GM12892 (cell line): ENCODE data around the gene CEP120.

Experiments
- POLR2A ChIP-seq: IDR thresholded peaks from 2 replicates; pipeline ENCODE4 v1.6.1; 2011; ENCODE audit warnings: low read depth, low read length, control low read depth
- POLR2AphosphoS5 ChIP-seq: IDR thresholded peaks from 2 replicates; pipeline ENCODE4 v1.6.1; 2011; ENCODE audit warnings: low read depth, low read length, control low read depth

DNA sequence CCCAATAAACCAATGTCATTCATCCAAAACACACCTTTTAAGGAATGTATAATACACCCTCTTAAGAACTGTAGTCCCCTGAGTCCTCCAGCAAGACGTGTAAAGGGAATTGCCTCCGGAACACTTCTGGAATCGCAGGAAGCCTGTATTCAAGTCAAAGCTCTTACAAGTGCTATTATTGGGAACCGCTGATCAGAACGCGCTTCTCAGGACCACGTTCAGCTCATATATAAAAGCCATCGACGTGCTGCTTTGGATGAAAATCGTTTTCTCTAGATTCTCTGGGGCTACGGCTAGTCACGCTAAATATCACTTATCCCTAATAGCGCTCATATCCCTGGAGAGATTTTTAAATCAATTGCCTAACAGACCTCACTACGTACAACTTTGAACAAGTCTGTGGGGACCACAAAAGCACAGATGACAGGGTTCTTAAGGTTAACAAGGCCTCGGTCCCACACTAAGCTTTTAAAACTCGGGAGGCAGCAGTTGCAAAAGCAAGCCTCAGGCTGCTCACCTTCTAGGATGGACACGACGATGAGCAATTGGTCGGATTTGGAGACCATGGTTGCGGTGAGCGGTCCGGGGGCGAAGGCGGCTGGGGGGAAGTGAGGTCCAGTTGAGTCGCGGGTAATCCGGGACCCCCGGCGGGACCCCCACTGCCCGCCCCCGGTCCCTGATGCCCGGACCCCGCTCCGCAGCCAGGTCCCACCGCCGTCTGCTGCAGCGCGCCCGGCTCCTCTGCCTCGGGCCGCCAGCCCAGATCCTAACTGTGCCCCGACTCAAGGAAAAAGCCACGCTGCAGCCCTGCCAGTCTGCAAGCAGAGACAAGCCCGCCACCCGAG, 548 bp downstream of the CEP120 start:
- no peak for TF ChIP-seq POLR2AphosphoS5
- TF ChIP-seq POLR2A, result no peak
